ENCODE results near the gene DDIT4. TPM values are rescaled to one million over a fixed set of nuclear protein-coding genes. Genes with fewer than 3 reads are reported as not detected.

DDIT4 gene
- total and polyA plus RNA-seq, 9 of the 15 experiments (the other 6 are each of a cell fraction or from before 2014, with no cell fraction given) = 8.2 to 675 (median 159) TPM

GRCh38 chr10:72274730-72275350, 1.1 kb downstream of the DDIT4 start (continued):
- TF ChIP-seq, protein P1, sequence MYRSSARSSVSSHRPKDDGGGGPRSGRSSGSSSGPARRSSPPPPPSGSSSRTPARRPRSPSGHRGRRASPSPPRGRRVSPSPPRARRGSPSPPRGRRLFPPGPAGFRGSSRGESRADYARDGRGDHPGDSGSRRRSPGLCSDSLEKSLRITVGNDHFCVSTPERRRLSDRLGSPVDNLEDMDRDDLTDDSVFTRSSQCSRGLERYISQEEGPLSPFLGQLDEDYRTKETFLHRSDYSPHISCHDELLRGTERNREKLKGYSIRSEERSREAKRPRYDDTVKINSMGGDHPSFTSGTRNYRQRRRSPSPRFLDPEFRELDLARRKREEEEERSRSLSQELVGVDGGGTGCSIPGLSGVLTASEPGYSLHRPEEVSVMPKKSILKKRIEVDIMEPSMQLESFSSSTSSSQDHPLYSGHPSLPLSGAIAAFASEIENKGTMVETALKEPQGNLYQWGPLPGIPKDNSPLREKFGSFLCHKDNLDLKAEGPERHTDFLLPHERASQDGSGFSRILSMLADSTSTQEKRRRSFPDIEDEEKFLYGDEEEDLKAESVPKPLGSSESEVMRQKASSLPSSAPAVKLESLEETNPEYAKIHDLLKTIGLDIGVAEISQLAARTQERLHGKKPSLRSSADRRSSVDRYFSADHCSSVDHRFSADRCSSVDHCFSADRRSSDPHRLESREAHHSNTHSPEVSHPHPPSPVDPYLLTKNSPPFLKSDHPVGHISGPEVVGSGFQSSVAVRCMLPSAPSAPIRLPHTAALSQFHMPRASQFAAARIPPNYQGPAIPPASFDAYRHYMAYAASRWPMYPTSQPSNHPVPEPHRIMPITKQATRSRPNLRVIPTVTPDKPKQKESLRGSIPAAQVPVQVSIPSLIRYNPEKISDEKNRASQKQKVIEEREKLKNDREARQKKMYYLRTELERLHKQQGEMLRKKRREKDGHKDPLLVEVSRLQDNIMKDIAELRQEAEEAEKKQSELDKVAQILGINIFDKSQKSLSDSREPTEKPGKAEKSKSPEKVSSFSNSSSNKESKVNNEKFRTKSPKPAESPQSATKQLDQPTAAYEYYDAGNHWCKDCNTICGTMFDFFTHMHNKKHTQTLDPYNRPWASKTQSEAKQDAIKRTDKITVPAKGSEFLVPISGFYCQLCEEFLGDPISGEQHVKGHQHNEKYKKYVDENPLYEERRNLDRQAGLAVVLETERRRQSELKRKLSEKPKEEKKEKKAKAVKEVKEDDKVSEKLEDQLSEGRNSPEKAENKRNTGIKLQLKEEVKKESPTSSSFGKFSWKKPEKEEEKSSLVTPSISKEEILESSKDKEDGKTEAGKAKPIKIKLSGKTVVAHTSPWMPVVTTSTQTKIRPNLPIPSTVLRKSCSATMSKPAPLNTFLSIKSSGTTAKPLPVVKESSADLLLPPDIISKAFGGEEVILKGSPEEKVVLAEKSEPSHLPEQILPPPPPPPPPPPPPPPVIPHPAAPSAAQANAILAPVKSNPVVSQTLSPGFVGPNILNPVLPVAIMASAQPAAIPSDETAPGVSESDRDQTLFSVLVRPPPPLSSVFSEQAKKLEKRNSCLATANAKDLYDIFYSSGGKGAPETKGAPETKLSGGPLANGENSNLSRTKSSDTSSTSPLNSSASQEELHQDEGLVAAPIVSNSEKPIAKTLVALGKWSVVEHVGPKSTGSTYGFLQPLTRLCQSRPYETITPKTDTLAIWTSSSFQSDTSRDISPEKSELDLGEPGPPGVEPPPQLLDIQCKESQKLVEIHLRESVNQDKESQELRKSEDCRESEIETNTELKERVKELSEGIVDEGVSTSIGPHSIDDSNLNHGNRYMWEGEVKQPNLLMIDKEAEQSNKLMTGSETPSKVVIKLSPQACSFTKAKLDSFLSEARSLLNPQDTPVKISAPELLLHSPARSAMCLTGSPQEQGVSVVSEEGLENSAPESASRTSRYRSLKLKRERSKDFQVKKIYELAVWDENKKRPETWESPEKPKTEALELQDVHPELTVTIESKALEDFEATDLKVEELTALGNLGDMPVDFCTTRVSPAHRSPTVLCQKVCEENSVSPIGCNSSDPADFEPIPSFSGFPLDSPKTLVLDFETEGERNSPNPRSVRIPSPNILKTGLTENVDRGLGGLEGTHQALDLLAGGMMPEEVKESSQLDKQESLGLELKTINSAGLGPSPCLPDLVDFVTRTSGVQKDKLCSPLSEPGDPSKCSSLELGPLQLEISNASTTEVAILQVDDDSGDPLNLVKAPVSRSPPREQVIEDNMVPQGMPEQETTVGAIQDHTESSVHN (IDR thresholded peaks at IDR 0.05; ENCODE audit: borderline replicate concordance in 1 of 2, low read depth in 1 of 2) = no peak
- TF ChIP-seq TEAD2 (tag; IDR thresholded peaks at IDR 0.05) (no peak), KAT7 (CRISPR knock-in tag; IDR thresholded peaks at IDR 0.05; ENCODE audit: borderline replicate concordance) (peak; percentile 68; the same call in 1 of the 2 replicates), CLOCK (CRISPR knock-in tag; IDR thresholded peaks at IDR 0.05; ENCODE audit: borderline replicate concordance) (no peak), ZNF766 (CRISPR knock-in tag; conservative IDR thresholded peaks at IDR 0.05) (no peak), POU5F1 (IDR thresholded peaks at IDR 0.05; ENCODE audit: borderline replicate concordance, low read depth, low read length, partially characterized antibody) (no peak), POLR2AphosphoS2 (IDR thresholded peaks at IDR 0.05; ENCODE audit: low read length) (peak; percentile 39), YY1 (IDR thresholded peaks at IDR 0.05; ENCODE audit: borderline replicate concordance in 1 of 3, control insufficient read depth in 1 of 3, extremely low read depth in 1 of 3, insufficient read depth in 3 of 3, insufficient read length in 1 of 3, insufficient replicate concordance in 2 of 3, low read depth in 1 of 3, low read length in 2 of 3) (no peak), ELF4 (CRISPR knock-in tag; IDR thresholded peaks at IDR 0.05) (no peak), XRCC3 (IDR thresholded peaks at IDR 0.05) (no peak), ZNF561 (CRISPR knock-in tag; conservative IDR thresholded peaks at IDR 0.05) (no peak), CC2D1A (IDR thresholded peaks at IDR 0.05) (0 out of 2 replicates have a peak, but pooled peaks have one; percentile 9), ZC3H8 (IDR thresholded peaks at IDR 0.05) (no peak), COPS2 (conservative IDR thresholded peaks at IDR 0.05) (no peak)
- TF ChIP-seq, protein P2, sequence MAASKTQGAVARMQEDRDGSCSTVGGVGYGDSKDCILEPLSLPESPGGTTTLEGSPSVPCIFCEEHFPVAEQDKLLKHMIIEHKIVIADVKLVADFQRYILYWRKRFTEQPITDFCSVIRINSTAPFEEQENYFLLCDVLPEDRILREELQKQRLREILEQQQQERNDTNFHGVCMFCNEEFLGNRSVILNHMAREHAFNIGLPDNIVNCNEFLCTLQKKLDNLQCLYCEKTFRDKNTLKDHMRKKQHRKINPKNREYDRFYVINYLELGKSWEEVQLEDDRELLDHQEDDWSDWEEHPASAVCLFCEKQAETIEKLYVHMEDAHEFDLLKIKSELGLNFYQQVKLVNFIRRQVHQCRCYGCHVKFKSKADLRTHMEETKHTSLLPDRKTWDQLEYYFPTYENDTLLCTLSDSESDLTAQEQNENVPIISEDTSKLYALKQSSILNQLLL (CRISPR knock-in tag; IDR thresholded peaks at IDR 0.05; ENCODE audit: borderline replicate concordance) = no peak
